Adipose tissue (tissue), 3 donors: ENCODE data around the gene SORBS1. TPM values are rescaled to one million over a fixed set of nuclear protein-coding genes. Genes with fewer than 3 reads are reported as not detected.

ENCODE experiments used
- H3K27ac ChIP-seq: one replicate; pipeline ENCODE4 v1.5.1; 2013; ENCODE audit warnings: low read depth, low read length
- WGBS, 3 donors: extraction: QIAGEN DNeasy Blood & Tissue Kit; methylation state at CpG; one replicate each; pipeline ENCODE4 v1.1.7; 2013; 5-methylcytosine and 5-hydroxymethylcytosine counted together
- polyA plus RNA-seq, 3 donors: library from polyadenylated mRNA; stranded (reverse); fragments of 200-250 nt; gene quantifications; one replicate each; pipeline ENCODE4 v1.2.3, GENCODE V29; 2013
- donor health status: healthy with polysubstance abuse.
- donor health status: Bipolar disorder and iron deficiency.
- donor health status: healthy.

SORBS1 gene
- polyA plus RNA-seq, 3 donors: 25.4 to 508 (median 85.4) TPM

DNA sequence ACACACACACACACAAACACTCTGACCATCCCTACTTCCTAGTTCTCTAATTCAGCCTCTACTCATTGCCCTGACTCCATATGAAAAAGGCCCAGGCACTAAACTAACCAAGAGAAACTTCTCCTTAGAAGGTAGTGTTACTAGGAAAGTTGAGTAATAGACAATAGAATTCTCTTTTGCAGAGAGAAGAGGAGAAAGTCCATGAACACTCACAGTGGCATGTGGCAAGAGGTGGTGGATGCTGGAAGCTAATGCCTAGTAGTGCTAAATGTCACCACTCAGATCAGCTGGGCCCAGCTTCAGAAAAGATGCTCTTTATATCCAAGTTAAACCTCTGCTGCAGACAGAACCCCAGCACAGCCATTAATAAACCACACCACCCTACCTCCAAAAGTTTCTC is 58.2 kb downstream of the SORBS1 start:
- H3K27ac ChIP-seq: no peak overlapping the region

GRCh38 chr10:95502377-95502776 is 58.8 kb downstream of the SORBS1 start:
- WGBS, 3 donors: 93 to 100% (median 93%) methylated on average over 1 of the region's 1 CpG

GRCh38 chr10:95501203-95502094 is 59.7 kb downstream of the SORBS1 start:
- H3K27ac ChIP-seq: no peak overlapping the region
- WGBS, 3 donors: 39 to 73% (median 71%) methylated on average over 10 of the region's 10 CpGs

More at GRCh38 chr10:95502377-95502776, 58.8 kb downstream of the SORBS1 start:
- no peak overlapping the region for H3K27ac ChIP-seq

GRCh38 chr10:95500649-95501048 is 60.5 kb downstream of the SORBS1 start:
- H3K27ac ChIP-seq: no peak overlapping the region
- 81 to 86% (median 81%) methylated on average over 7 of the region's 7 CpGs for WGBS, 3 donors

DNA sequence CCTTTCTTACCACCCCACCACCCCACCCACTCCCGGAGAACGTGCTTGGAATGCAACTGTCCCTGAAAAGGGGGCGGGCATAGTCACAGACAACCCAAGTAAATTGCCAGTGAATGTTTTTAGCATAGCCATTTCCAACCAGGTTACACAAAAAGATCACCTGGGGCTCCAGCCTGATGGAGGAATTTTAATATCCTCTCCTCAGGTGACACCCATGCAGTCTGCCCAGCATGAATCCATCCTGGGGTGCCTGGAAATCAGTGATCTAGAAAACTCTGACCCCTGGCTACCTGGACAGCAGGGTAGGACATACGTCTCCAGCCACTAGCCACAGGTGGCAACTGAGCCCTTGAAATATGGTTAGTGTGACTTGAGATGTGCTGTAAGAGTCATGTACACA is 61.1 kb downstream of the SORBS1 start:
- 86 to 97% (median 88%) methylated on average over 4 of the region's 4 CpGs for WGBS, 3 donors
- peak overlapping the region; percentile 18 for H3K27ac ChIP-seq

- 81 to 92% (median 86%) methylated on average over 6 of the region's 6 CpGs for WGBS, 3 donors
Observed at GRCh38 chr10:95499482-95499989, 61.6 kb downstream of the SORBS1 start.

DNA sequence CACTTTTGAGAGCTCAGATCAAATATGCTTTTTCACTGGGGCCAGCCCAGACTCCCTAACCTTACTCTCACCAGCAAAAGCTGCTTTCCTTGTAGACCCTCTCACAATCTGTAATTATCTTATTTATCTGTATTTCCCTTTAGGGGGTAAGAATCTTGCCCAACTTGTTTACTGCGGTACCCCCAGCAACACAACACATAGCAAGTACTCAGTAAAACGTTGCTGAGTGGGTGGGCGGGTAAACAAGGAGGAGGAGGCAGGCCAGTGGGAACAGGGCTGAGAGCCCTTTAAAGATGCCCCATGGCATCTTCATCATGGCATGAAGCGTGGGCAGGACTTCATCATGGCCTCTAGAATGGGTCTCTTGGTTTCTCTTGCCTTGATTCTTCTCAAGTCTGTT is 64.2 kb downstream of the SORBS1 start:
- WGBS, 3 donors: 61 to 68% (median 62%) methylated on average over 4 of the region's 4 CpGs
- no peak overlapping the region for H3K27ac ChIP-seq

More at GRCh38 chr10:95499482-95499989, 61.6 kb downstream of the SORBS1 start:
- H3K27ac ChIP-seq: no peak overlapping the region

DNA sequence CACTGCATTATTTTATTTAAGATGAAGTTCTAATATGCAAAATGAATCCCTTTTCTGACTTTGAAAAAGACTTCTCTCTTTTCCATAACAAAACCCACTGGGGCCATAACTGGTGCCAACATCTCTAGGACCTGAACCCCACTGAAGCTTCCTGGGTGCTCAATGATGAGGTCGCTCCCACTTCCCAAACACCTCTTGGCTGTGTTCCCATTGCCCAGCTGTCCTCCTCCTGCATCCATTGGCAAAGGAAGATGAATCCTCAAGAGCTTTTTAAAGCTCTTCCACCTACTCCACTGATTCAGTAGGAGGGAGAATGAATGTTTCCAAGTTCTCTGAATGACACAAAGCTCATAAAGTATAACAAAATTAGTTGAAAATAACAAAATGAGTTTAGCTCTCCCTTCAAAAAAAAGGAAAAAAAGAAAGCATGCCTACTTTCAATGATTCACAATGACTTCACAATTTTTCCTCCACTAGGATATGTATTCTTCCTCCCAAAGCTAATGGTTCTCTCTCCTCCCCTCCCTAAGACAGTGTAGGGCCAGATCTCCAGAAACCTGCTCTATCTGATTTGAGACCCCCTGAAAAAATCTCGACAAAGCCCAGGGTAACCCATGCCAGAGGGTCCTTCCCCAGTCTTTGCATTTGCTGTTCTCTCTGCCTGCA is 64.8 kb downstream of the SORBS1 start:
- 71 to 77% (median 73%) methylated on average over 2 of the region's 2 CpGs for WGBS, 3 donors
- H3K27ac ChIP-seq: no peak overlapping the region

DNA sequence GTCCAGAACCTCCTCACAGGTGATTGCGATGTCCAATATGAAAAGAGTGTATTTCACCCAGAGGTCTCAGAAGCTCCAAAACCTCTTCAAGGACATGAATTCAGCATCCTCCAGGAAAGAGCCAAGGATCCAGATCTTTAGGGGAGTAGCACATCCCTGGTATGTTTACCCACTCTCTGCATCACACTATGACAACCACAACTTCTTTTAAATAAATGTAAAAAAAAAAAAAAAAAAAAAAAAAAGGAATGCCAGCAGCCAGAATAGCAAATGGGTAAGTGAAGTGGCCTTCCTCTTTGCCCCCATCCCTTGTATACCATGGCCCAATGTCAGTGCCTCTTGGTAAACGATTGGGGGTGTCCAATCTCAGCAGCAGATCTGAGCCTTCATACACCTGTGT is 67.3 kb downstream of the SORBS1 start:
- 88 to 98% (median 92%) methylated on average over 2 of the region's 2 CpGs for WGBS, 3 donors
- no peak overlapping the region for H3K27ac ChIP-seq

DNA sequence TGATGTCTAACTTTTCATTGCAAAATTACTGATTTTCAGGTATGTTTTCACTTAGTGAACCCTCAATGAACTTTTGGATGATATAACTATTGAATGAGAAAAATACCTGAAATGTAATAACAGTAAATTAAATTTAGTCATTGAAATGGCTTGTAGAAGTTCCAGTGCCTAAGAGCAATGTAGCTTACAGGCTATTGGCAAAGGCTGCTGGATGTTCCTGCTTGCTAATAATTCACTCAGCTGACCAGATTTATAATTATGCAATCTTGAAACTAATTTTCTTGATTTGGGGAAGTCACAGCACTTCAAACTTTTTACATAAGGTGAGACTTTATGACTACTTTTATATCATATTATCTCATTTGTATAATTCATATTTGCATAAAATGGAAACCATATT is 73.2 kb downstream of the SORBS1 start:
- no peak overlapping the region for H3K27ac ChIP-seq

GRCh38 chr10:95485056-95485844 is 75.9 kb downstream of the SORBS1 start:
- H3K27ac ChIP-seq: no peak overlapping the region
- WGBS, 3 donors: 88 to 93% (median 88%) methylated on average over 4 of the region's 4 CpGs

DNA sequence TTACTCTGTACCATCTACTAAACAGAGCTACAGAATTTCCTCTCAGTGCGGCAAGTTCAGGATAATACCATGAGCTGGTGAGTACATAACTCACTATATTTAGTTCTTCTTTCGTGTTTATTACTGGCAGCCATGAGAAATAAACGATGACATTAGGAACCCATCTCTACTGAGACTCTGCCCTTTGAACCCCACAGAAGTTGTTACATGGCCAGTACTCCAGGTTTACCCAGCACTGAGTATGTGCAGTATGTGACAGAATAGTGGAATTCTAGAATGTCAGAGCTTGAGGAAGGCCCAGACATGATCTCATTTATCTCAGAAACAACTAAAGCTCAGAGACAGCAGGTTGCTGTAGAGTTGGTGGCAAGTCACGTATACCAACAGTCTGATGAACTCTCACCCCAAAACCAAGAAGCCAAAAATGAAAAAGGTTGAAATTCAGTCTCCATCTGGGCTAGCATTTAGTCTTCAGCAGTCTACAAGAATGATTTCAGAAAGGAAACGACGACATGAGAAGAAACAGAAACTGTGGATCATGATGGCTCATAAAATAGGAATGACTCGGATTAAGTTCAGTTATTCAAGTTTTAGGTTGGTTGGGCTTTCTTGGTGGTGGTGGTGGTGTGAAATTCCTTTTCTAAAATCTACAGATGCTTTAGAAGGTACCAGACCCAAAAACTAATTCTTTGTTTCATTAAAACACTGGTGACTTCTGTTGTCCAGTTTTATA is 78.5 kb downstream of the SORBS1 start:
- 89 to 93% (median 91%) methylated on average over 7 of the region's 7 CpGs for WGBS, 3 donors
- H3K27ac ChIP-seq: no peak overlapping the region

DNA sequence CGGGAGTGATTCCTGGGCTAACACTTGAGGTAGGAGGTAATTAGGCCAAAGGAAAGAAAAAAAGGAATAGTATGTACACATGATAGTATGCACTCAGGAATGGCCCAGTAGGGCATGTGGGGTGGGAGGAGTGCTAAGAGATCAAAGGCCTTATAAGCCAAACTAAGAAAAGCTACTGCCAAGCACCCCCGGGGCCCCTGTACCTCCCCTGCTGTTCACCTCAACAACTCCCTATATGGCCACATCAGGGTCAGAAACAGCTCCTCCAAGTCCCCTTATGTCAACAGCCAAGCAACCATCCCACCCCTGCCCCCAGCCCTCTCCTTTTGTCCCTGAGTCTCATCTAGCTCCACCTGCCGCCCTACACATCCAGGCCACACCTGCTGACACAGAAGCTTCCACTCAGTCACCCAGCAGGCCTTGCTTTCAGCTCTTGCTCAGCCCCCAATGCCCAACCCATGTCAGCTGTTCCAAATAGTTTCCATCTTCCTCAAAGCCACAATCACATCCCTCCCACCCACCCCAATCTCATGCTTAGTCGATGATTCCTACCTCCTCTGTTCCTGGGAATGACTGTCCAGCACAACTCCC is 80.2 kb downstream of the SORBS1 start:
- no peak overlapping the region for H3K27ac ChIP-seq
- 80 to 85% (median 82%) methylated on average over 4 of the region's 4 CpGs for WGBS, 3 donors

DNA sequence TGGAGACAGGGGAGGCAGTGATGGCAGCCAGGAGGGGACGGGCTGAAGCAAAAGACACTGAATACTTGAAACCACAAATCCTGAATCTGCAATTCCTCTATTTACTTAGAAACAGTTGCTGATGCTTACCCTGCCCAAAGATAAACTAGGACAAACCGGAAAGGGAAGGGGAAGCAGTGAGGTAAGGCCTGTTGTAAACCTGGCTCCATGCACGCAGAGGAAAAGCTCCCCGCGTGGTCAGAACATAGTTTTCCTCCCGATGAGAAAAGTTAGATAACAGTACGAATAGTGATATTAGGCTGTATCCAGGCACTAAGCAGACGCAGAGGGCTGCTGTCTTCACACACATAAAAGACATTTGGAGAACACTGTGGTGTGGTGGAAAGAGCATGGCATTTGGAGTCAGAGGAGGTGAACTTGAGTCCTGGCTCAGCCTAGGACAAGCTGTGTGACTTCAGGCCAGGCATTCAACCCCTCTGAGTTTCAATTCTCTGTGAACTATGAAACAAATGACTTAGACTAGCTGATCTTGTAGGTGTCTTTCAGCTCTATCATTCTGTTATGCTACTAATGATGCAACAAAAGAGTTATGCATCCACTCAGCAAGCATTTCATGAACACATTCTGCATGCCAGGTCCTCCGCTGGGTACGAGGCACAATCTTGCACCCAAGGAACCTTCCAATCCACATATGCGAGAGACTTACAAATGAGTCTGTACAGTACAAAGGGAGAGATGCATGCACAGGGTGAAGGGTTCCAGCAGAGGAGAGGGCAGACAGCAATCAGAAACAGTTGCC is 80.9 kb downstream of the SORBS1 start:
- 46 to 79% (median 49%) methylated on average over 11 of the region's 11 CpGs for WGBS, 3 donors
- H3K27ac ChIP-seq: no peak overlapping the region

GRCh38 chr10:95478935-95479334 is 82.2 kb downstream of the SORBS1 start:
- H3K27ac ChIP-seq: no peak overlapping the region
- 48 to 67% (median 51%) methylated on average over 3 of the region's 3 CpGs for WGBS, 3 donors

- H3K27ac ChIP-seq: no peak overlapping the region
- 92 to 96% (median 93%) methylated on average over 1 of the region's 1 CpG for WGBS, 3 donors
Observed at GRCh38 chr10:95478185-95478584, 83.0 kb downstream of the SORBS1 start.

DNA sequence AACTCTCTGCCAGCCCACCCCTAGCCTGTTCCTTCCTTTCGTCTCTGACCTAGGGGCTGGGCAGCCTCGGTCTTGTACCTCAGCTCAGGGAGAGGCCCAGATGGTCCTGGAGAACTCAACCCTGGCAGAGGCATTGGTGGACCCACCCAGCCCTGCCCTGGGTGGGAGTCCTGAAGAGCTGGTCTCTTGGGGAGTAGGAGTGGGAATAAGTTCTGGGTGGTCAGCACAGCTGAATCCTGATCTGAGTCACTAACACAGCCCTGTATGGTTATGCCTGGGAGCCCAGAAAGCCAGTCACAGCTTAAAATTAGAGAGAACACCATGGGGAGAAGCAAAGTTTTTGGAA is 84.0 kb downstream of the SORBS1 start:
- H3K27ac ChIP-seq: no peak overlapping the region
- 51 to 89% (median 53%) methylated on average over 2 of the region's 2 CpGs for WGBS, 3 donors
